Smooth muscle cell (in vitro differentiated cells): ENCODE measurements around the gene PLAC8. TPM values are rescaled to one million over a fixed set of nuclear protein-coding genes. Genes with fewer than 3 reads are reported as not detected.

ENCODE experiments used
- DNase-seq: peaks from one replicate; lab custom pipeline; 2025; ENCODE audit not compliant: unreplicated experiment; lab: John Stamatoyannopoulos, UW
- H2AFZ ChIP-seq: fragments of 200-600 bp; sonication (generic); 2 replicates; pipeline ENCODE4 v1.6.0; 2016; ENCODE audit warnings: antibody characterized with exemption, low read depth, mild to moderate bottlenecking
- H3F3A ChIP-seq: fragments of 200-600 bp; sonication (generic); 2 replicates; pipeline ENCODE4 v1.6.0; 2017; ENCODE audit warnings: antibody characterized with exemption, low read depth
- H3K27ac ChIP-seq: fragments of 200-600 bp; sonication (generic); 2 replicates; pipeline ENCODE4 v1.5.1; 2016; ENCODE audit warnings: low read depth, mild to moderate bottlenecking
- H3K27me3 ChIP-seq: fragments of 200-600 bp; sonication (generic); 2 replicates; pipeline ENCODE4 v1.6.1; 2016; ENCODE audit warnings: low read depth, mild to moderate bottlenecking
- H3K36me3 ChIP-seq: fragments of 200-600 bp; sonication (generic); 2 replicates; pipeline ENCODE4 v1.5.1; 2016; ENCODE audit warnings: low read depth
- H3K4me1 ChIP-seq: fragments of 200-600 bp; sonication (generic); 2 replicates; pipeline ENCODE4 v1.5.1; 2016; ENCODE audit warnings: low read depth
- H3K4me2 ChIP-seq: fragments of 200-600 bp; sonication (generic); 2 replicates; pipeline ENCODE4 v1.6.0; 2016; ENCODE audit warnings: mild to moderate bottlenecking
- H3K4me3 ChIP-seq: fragments of 200-600 bp; sonication (generic); 2 replicates; pipeline ENCODE4 v1.5.1; 2016; ENCODE audit warnings: mild to moderate bottlenecking
- H3K79me2 ChIP-seq: fragments of 200-600 bp; sonication (generic); 2 replicates; pipeline ENCODE4 v1.6.0; 2016; ENCODE audit warnings: low read depth, mild to moderate bottlenecking
- H3K9ac ChIP-seq: fragments of 200-600 bp; sonication (generic); 2 replicates; pipeline ENCODE4 v1.6.0; 2016; ENCODE audit warnings: low read depth
- H3K9me3 ChIP-seq: fragments of 200-600 bp; sonication (generic); replicated peaks from 2 replicates; pipeline ENCODE4 v1.5.1; 2016; ENCODE audit warnings: low read depth
- H4K20me1 ChIP-seq: fragments of 200-600 bp; sonication (generic); 2 replicates; pipeline ENCODE4 v1.6.0; 2016; ENCODE audit warnings: low read depth
- WGBS: methylation state at CpG from one replicate; pipeline ENCODE4 v1.1.7; 2016; ENCODE audit warnings: low lambda C conversion rate; 5-methylcytosine and 5-hydroxymethylcytosine counted together
- polyA plus RNA-seq: library from polyadenylated mRNA; unstranded; fragments of >200 nt; fragmentation: Nextera tagmentation; extraction: Ambion mirVana; gene quantifications from 2 replicates; pipeline ENCODE4 v1.2.1, GENCODE V29; 2016
- total RNA-seq: library from RNA; depleted of rRNA; stranded (reverse); fragments of >200 nt; gene quantifications from 2 replicates; pipeline ENCODE4 v1.2.3, GENCODE V29; 2014
- TF ChIP-seq, protein P1 (sequence below): fragments of 200-600 bp; sonication (generic); IDR thresholded peaks from 2 replicates; pipeline ENCODE4 v1.5.1; 2017; ENCODE audit warnings: borderline replicate concordance, mild to moderate bottlenecking, antibody characterized with exemption; ENCODE audit not compliant: insufficient read depth, poor library complexity, severe bottlenecking

The PLAC8 gene
- total and polyA plus RNA-seq, 2 experiments from 2014 or later: 5.0 to 25.6 TPM

DNA sequence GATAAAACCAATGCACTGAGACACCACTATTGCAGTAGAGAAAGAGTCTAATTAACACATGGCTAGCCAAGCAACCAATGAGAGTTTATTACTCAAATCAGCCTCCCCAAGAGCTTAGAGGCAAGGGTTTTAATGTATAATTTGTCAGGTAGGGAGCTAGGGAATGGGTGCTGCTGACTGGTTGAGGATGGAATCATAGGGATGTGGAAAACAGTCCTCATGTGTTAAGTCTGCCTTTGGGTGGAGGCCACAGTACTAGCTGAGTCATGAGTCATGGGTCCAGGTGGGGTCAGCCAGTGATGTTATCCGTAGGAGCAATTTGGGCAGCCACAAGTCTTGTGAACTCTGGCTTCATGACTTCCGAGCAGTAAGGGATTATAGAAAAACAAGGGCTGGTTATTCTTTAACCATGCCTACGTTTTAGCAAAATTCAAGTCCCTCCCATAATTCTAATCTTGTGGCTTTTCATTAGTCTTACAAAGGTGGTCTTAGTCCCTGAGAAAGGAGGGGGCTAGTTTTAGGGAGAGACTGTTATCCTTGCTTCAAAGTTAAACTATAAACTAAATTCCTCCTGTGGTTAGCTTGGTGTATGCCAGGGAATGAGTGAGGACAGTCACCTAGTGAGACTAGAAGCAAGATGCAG lies 25.1 kb upstream of the PLAC8 start:
- H3K36me3 ChIP-seq: no peaks in the 10 kb centered on the region
- DNase-seq: no peak
- 79% methylated on average over 3 of the region's 3 CpGs for WGBS

DNA sequence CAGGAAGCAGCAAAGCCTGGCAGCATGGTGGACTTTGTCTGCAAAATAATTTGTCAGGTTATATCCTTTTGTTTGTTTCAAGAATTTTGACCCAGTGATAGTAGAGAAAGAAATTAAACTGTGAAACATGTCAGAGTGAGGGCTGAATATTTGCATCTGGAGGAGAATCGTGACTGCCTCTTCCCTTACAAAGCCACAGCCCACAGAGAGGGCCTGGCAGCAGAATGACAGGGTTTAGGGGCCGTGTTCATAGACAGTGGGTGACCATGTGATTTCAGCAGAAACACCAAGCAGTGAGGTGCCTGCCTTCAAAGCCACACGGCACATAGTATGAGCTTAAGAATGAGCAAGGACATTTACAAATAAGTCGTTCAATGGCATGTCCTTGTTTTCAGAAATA lies 24.4 kb upstream of the PLAC8 start:
- Histone ChIP-seq H3K4me3 (no peak overlapping the region), H3K4me2 (no peak overlapping the region), H3F3A (no peaks in the 10 kb centered on the region), H2AFZ (no peak overlapping the region), H3K27ac (no peak overlapping the region), H3K36me3 (no peaks in the 10 kb centered on the region), H3K9me3 (no peaks in the 10 kb centered on the region), H3K9ac (no peak overlapping the region), H3K79me2 (no peaks in the 10 kb centered on the region), H3K27me3 (no peaks in the 10 kb centered on the region), H3K4me1 (no peaks in the 10 kb centered on the region), H4K20me1 (no peaks in the 10 kb centered on the region)
- 90% methylated on average over 4 of the region's 4 CpGs for WGBS
- DNase-seq: no peak
- TF ChIP-seq, protein P1, sequence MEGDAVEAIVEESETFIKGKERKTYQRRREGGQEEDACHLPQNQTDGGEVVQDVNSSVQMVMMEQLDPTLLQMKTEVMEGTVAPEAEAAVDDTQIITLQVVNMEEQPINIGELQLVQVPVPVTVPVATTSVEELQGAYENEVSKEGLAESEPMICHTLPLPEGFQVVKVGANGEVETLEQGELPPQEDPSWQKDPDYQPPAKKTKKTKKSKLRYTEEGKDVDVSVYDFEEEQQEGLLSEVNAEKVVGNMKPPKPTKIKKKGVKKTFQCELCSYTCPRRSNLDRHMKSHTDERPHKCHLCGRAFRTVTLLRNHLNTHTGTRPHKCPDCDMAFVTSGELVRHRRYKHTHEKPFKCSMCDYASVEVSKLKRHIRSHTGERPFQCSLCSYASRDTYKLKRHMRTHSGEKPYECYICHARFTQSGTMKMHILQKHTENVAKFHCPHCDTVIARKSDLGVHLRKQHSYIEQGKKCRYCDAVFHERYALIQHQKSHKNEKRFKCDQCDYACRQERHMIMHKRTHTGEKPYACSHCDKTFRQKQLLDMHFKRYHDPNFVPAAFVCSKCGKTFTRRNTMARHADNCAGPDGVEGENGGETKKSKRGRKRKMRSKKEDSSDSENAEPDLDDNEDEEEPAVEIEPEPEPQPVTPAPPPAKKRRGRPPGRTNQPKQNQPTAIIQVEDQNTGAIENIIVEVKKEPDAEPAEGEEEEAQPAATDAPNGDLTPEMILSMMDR: no peak

More for the DNA sequence above, 25.1 kb upstream of the PLAC8 start:
- TF ChIP-seq, protein P1: no peak
- Histone ChIP-seq H3K27ac (no peak overlapping the region), H3K4me1 (no peaks in the 10 kb centered on the region), H3K9ac (no peak overlapping the region), H2AFZ (no peak overlapping the region), H4K20me1 (no peaks in the 10 kb centered on the region), H3K27me3 (no peaks in the 10 kb centered on the region), H3K79me2 (no peaks in the 10 kb centered on the region), H3K4me2 (no peak overlapping the region), H3K4me3 (no peak overlapping the region), H3F3A (no peaks in the 10 kb centered on the region), H3K9me3 (no peaks in the 10 kb centered on the region)

DNA sequence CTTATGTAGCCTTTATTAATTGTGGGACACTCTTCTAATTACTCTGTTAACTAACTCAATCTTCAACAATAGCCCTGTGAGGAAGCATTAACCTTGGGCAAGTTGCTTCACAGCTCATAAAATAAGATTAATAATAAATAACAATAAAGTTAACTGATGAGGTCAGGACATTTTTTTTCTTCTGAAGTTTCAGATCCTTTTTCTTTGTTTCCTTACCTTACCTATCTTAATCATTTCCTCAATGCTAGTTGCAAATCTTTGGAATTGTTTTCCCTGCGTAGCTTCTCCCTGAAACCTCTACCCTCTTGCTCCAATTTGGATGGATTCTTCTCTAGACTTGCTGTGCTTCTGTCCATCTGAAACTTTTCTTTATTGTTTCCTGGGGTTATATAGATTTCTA lies 17.5 kb upstream of the PLAC8 start:
- TF ChIP-seq, protein P1: no peak
- no peak overlapping the region for H3K9ac ChIP-seq
- no peaks in the 10 kb centered on the region for H3K79me2 ChIP-seq
- H3K4me2 ChIP-seq: no peak overlapping the region
- H4K20me1 ChIP-seq: no peaks in the 10 kb centered on the region
- H3K36me3 ChIP-seq: no peaks in the 10 kb centered on the region
- 88% methylated on average over 1 of the region's 1 CpG for WGBS
- no peaks in the 10 kb centered on the region for H3K4me1 ChIP-seq
- no peaks in the 10 kb centered on the region for H3K27me3 ChIP-seq
- H3K4me3 ChIP-seq: no peak overlapping the region
- H3K27ac ChIP-seq: no peak overlapping the region
- H3K9me3 ChIP-seq: no peaks in the 10 kb centered on the region
- no peak for DNase-seq
- H2AFZ ChIP-seq: no peak overlapping the region
- no peaks in the 10 kb centered on the region for H3F3A ChIP-seq

DNA sequence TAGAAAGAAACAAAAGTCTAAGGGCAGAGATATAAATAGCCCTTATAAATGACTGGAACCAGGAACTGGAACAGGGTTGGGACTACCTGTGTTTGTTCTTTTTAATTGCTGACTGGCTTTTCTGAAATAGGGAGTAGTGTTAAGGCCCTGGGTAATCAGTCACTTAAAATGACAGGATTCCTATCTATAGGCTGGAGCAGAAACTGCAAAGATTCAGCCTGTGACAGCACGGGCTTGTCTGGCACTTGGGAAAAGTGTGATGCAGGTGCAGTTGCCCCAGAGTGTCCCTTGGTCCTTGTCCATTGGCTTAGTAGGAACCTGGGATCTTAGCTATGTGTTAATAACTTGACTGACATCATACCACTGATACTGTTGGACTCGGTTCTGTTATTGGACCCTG lies 14.7 kb upstream of the PLAC8 start:
- no peaks in the 10 kb centered on the region for H3K27me3 ChIP-seq
- H4K20me1 ChIP-seq: no peaks in the 10 kb centered on the region
- no peak overlapping the region for H2AFZ ChIP-seq
- H3K9me3 ChIP-seq: no peaks in the 10 kb centered on the region
- H3K79me2 ChIP-seq: no peaks in the 10 kb centered on the region
- no peak overlapping the region for H3K4me3 ChIP-seq
- no peak for DNase-seq
- 80% methylated on average over 2 of the region's 2 CpGs for WGBS
- no peaks in the 10 kb centered on the region for H3K4me1 ChIP-seq
- H3K9ac ChIP-seq: no peak overlapping the region
- no peak overlapping the region for H3K4me2 ChIP-seq
- H3K27ac ChIP-seq: no peak overlapping the region
- no peaks in the 10 kb centered on the region for H3K36me3 ChIP-seq
- TF ChIP-seq, protein P1: no peak
- H3F3A ChIP-seq: no peaks in the 10 kb centered on the region
